Stimulated activated naive B cell treated with anti-CD40 and anti-IgM and Interleukin-4, amounts not matched to agents 10 μg/mL and 1 μg/mL and 100 μg/mL, for 72 hours (primary cell): ENCODE results near the gene LGR4.

Experiments
- ATAC-seq, 2 donors: fragments of 150-1000 bp; cut with Tn5 transposase; replicated peaks; 2 replicates each; pipeline ENCODE4 v1.10.0; 2021; ENCODE audit warnings: moderate library complexity in 1 of 2
- DNase-seq: peaks from one replicate; pipeline ENCODE4 v3.0.0; 2021
- H3K27ac Mint-ChIP-seq: one replicate; pipeline ENCODE4 v1.8.0; 2022; ENCODE audit warnings: mild to moderate bottlenecking, mixed read lengths
- H3K27me3 Mint-ChIP-seq, 2 donors: one replicate each; pipeline ENCODE4 v1.8.0; 2022; ENCODE audit warnings: mixed read lengths in 2 of 2
- H3K36me3 Mint-ChIP-seq, 2 donors: one replicate each; pipeline ENCODE4 v1.8.0; 2022; ENCODE audit warnings: mixed read lengths in 2 of 2, mild to moderate bottlenecking in 1 of 2
- H3K4me1 Mint-ChIP-seq, 2 donors: one replicate each; pipeline ENCODE4 v1.8.0; 2022; ENCODE audit warnings: mixed read lengths in 2 of 2, mild to moderate bottlenecking in 1 of 2
- H3K4me3 Mint-ChIP-seq, 2 donors: one replicate each; pipeline ENCODE4 v1.8.0; 2022; ENCODE audit warnings: mild to moderate bottlenecking in 2 of 2, mixed read lengths in 2 of 2, moderate library complexity in 1 of 2
- H3K9me3 Mint-ChIP-seq, 2 donors: one replicate each; pipeline ENCODE4 v1.8.0; 2022; ENCODE audit warnings: mixed read lengths in 2 of 2, mild to moderate bottlenecking in 1 of 2

The LGR4 gene

GRCh38 chr11:27401833-27402316, 70.7 kb downstream of the LGR4 start:
- H3K27me3 Mint-ChIP-seq: no peaks in the 10 kb centered on the region
- no peaks in the 10 kb centered on the region for H3K36me3 Mint-ChIP-seq
- no peak for ATAC-seq
- no peak overlapping the region for H3K27ac Mint-ChIP-seq
- no peaks in the 10 kb centered on the region for H3K4me1 Mint-ChIP-seq
- H3K4me3 Mint-ChIP-seq: no peak overlapping the region
- DNase-seq: no peak
- no peaks in the 10 kb centered on the region for H3K9me3 Mint-ChIP-seq

DNA sequence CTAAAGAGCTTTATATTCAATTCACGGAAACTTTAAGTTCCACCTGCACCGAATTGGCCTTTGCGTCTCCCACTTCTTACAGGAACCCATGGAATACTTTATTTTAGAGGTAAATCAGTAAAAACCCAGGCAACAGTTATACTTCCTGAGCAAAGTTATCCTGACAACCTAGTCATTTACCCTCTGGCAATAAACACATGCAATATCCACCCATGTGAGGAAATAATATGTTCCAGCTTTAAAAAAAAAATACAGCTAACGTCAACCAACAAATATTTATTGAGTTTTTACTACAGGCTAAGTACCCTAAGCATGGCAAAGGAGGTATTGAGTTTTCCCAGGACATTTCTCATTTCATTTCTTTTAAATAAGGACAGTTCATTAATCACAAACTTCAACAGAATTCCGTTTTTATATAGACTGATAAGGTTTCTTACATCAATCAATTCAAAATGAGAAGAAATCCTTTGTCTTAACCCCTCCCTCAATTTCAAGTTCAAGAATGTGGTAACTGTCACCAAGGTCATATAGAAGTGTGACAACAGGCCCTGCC, 71.2 kb downstream of the LGR4 start:
- Mint-ChIP-seq H3K4me3 (no peak overlapping the region), H3K4me1 (no peaks in the 10 kb centered on the region), H3K9me3 (no peaks in the 10 kb centered on the region), H3K27ac (no peak overlapping the region), H3K27me3 (no peaks in the 10 kb centered on the region), H3K36me3 (no peaks in the 10 kb centered on the region)
- no peak for DNase-seq
- no peak for ATAC-seq

- Mint-ChIP-seq H3K27me3 (no peaks in the 10 kb centered on the region), H3K4me1 (no peaks in the 10 kb centered on the region), H3K36me3 (no peaks in the 10 kb centered on the region), H3K4me3 (no peak overlapping the region), H3K27ac (no peak overlapping the region), H3K9me3 (no peaks in the 10 kb centered on the region)
- no peak for DNase-seq
- no peak for ATAC-seq
Measured at GRCh38 chr11:27398400-27398770, 74.2 kb downstream of the LGR4 start.

DNA sequence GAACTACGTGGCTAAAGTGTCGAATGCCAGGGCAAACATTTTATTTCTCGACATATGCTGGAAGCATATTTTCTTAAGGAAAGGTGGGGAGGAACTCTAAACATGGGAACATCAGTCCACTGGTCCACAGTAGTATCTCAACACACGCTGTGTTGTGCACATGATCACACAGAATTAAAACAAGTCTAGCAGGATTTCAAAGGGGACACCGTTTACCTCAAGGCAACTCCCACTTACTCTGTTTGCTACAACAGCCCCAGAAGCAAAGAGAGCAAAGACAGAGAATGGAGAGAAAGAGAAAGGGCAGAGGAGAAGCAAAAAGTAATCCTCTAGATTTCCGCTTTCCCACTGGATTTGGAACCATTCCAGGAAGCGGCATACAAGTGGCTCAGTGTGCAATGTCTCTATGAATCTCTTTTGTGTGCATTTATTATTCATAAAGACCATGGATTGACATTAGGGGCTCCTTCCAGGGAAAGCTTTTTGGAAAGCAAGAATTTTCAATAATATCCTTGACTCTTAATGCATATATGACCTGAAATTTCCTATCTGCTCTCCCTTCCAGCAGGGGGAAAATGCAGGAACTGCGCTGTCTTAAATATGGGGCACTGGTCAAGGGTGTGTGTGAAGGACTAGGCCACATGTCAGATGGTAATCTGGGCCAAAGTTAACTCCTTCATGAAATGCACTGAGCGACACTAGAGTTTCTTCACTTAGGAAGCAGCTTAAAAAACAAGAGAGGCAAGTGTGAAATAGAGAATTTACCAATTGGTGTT, 74.8 kb downstream of the LGR4 start:
- H3K27me3 Mint-ChIP-seq: no peaks in the 10 kb centered on the region
- H3K9me3 Mint-ChIP-seq: no peaks in the 10 kb centered on the region
- H3K36me3 Mint-ChIP-seq: no peaks in the 10 kb centered on the region
- no peak overlapping the region for H3K4me3 Mint-ChIP-seq
- no peak overlapping the region for H3K27ac Mint-ChIP-seq
- no peak for ATAC-seq
- no peaks in the 10 kb centered on the region for H3K4me1 Mint-ChIP-seq
- DNase-seq: no peak

DNA sequence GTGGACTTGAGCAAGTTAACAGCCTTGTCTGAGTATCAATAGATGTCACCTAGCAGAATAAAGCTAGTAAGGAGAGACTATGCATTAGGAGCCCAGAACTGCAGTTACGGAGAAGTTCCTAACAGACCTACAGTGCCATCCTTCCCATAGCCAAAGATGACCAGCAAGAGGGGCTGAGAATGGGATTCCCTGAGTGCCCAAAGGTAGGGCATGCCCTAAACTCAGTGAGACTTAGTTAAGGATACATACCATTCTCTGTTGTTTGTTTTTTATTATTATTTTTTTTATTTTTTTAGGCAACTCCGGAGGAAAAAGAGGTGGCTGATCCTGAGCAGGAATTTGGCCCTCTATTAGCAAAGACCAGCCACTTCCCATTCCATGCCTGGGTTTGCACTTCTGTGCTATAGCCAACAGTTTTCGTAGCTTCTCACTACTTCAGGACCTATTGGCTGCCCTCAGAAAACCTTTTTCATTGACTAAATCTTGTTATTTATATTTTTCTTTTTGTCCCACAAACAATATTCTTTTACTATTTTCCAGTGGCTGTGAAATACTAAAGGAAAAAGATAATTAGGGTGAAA, 76.2 kb downstream of the LGR4 start:
- no peaks in the 10 kb centered on the region for H3K36me3 Mint-ChIP-seq
- DNase-seq: no peak
- no peak overlapping the region for H3K4me3 Mint-ChIP-seq
- no peaks in the 10 kb centered on the region for H3K27me3 Mint-ChIP-seq
- ATAC-seq: no peak
- no peak overlapping the region for H3K27ac Mint-ChIP-seq
- H3K4me1 Mint-ChIP-seq: no peaks in the 10 kb centered on the region
- H3K9me3 Mint-ChIP-seq: no peaks in the 10 kb centered on the region

DNA sequence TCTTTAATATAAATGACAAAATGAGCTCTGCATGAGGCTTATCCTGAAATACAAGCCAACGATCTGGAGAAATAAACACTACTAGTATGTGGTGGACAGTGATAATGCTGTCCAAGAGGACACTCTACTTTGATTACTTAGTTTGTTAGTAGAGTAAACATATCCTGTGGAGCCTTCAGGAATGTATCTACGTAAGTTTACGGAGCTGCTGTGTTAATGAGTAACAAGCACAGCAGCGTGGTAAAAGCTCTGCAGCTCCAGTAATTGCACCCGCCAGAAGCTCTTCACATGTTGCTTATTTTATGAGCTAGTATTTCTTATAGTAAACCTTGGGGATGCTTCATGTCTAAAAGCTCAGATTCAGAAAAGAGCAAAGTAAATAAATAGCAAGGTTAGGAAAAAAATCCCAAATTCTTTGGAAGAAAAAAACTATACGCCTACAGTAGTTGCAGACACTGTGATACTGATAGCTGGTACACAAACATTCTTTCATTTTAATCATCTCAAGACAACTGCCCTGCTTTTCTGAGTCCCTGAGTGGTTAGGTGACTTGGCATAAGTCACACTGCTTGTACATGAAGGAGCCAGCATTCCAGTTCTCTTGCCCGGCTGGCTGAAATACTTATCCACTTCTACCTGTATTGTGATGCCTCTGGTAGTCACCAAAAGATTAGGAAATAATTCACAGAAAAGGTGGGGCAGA, 76.9 kb downstream of the LGR4 start:
- no peaks in the 10 kb centered on the region for H3K4me1 Mint-ChIP-seq
- H3K36me3 Mint-ChIP-seq: no peaks in the 10 kb centered on the region
- no peak overlapping the region for H3K4me3 Mint-ChIP-seq
- no peak overlapping the region for H3K27ac Mint-ChIP-seq
- no peaks in the 10 kb centered on the region for H3K27me3 Mint-ChIP-seq
- H3K9me3 Mint-ChIP-seq: no peaks in the 10 kb centered on the region
- no peak for ATAC-seq
- no peak for DNase-seq

GRCh38 chr11:27394781-27395228, 77.8 kb downstream of the LGR4 start:
- H3K4me3 Mint-ChIP-seq: no peak overlapping the region
- DNase-seq (no peak), ATAC-seq (no peak)
- no peaks in the 10 kb centered on the region for H3K4me1 Mint-ChIP-seq
- no peaks in the 10 kb centered on the region for H3K36me3 Mint-ChIP-seq
- no peaks in the 10 kb centered on the region for H3K27me3 Mint-ChIP-seq
- H3K27ac Mint-ChIP-seq: no peak overlapping the region
- H3K9me3 Mint-ChIP-seq: no peaks in the 10 kb centered on the region

DNA sequence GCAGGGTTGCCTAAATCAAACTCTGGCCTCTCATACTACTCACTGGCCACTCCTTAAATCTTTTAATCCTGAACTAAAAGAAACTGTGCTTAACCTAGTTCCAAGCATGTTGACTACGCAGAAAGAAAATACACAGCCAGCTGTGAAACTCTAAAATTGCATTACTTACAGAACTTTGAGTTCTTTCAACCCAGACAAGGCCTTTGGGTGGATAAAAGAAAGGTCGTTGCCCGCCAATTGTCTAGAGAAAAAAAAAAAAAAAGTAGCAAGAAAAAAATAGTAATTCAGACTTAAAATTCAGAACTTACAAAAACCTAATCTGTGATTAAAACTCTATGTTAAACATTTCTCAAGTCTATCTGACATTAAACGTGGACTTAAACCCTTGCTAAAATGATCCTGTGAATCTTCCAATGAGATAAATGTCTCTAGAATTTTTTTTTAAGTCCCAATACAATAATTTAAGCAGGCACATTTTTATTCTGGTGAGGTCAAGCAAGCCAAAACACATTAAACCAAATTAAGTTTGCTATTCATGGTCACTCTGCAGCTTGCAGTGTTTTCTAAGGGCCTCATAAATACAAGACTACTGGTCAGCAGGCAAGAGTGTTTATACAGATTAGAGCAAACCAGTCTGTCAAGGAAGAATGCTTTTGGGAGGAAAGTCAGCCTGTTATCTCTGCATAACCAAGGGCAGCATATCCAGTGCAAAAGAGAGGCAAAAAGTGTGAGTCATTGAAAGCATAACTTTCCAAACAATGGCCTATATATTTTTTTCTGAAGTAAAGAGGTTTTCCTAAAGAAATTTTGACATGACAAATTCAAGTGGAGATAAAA, 80.1 kb downstream of the LGR4 start:
- DNase-seq (no peak), ATAC-seq (no peak)
- no peak overlapping the region for H3K4me3 Mint-ChIP-seq
- H3K27me3 Mint-ChIP-seq: no peaks in the 10 kb centered on the region
- no peaks in the 10 kb centered on the region for H3K36me3 Mint-ChIP-seq
- H3K9me3 Mint-ChIP-seq: no peaks in the 10 kb centered on the region
- H3K27ac Mint-ChIP-seq: no peak overlapping the region
- H3K4me1 Mint-ChIP-seq: no peaks in the 10 kb centered on the region

DNA sequence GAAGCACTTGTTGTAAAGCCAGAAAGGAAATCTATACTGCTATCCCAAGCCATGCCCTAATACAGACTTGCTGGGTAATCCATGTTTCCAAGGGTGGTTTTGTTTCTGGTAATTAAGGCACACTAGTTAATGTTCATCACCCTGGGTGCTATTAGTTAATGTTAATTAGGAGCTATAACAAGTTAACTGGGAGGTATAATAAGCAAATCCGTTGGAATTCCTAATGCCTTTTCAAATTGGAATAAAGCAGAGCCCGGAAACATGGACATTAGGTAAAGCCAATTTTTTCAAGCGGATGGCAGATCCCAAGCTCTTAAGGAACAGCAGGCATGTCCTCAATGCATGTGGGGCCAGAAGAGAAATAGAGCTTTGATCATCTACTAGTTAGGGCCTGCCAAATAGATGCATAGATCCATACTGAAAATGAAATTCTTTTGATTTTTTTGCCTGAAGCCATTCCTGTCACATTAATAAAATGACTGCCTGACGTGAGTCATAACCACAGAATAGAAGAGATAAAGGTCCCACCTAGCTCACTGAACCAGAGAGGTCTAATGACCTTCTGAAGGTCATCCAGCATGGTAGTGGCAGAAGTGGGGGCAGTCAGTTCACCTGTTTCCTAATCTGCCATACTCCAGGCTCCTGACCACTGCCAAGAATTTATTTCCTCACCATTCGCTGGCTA, 81.1 kb downstream of the LGR4 start:
- H3K4me3 Mint-ChIP-seq: no peak overlapping the region
- H3K4me1 Mint-ChIP-seq: no peaks in the 10 kb centered on the region
- no peaks in the 10 kb centered on the region for H3K27me3 Mint-ChIP-seq
- no peak for DNase-seq
- H3K9me3 Mint-ChIP-seq: no peaks in the 10 kb centered on the region
- no peaks in the 10 kb centered on the region for H3K36me3 Mint-ChIP-seq
- H3K27ac Mint-ChIP-seq: no peak overlapping the region
- no peak for ATAC-seq

- Mint-ChIP-seq H3K27me3 (no peaks in the 10 kb centered on the region), H3K4me3 (no peak overlapping the region), H3K4me1 (no peaks in the 10 kb centered on the region), H3K9me3 (no peaks in the 10 kb centered on the region), H3K36me3 (no peaks in the 10 kb centered on the region), H3K27ac (no peak overlapping the region)
- DNase-seq (no peak), ATAC-seq (no peak)
Measured at GRCh38 chr11:27390318-27391295, 82.0 kb downstream of the LGR4 start.

- H3K4me1 Mint-ChIP-seq: no peaks in the 10 kb centered on the region
- no peak overlapping the region for H3K4me3 Mint-ChIP-seq
- ATAC-seq (no peak), DNase-seq (no peak)
- no peak overlapping the region for H3K27ac Mint-ChIP-seq
- H3K27me3 Mint-ChIP-seq: no peaks in the 10 kb centered on the region
- no peaks in the 10 kb centered on the region for H3K36me3 Mint-ChIP-seq
- H3K9me3 Mint-ChIP-seq: no peaks in the 10 kb centered on the region
Measured at GRCh38 chr11:27388869-27389268, 83.7 kb downstream of the LGR4 start.

- Mint-ChIP-seq H3K9me3 (no peaks in the 10 kb centered on the region), H3K27me3 (no peaks in the 10 kb centered on the region), H3K4me3 (no peak overlapping the region), H3K4me1 (no peaks in the 10 kb centered on the region), H3K27ac (no peak overlapping the region), H3K36me3 (no peaks in the 10 kb centered on the region)
- ATAC-seq (no peak), DNase-seq (no peak)
Measured at GRCh38 chr11:27388001-27388400, 84.6 kb downstream of the LGR4 start.

DNA sequence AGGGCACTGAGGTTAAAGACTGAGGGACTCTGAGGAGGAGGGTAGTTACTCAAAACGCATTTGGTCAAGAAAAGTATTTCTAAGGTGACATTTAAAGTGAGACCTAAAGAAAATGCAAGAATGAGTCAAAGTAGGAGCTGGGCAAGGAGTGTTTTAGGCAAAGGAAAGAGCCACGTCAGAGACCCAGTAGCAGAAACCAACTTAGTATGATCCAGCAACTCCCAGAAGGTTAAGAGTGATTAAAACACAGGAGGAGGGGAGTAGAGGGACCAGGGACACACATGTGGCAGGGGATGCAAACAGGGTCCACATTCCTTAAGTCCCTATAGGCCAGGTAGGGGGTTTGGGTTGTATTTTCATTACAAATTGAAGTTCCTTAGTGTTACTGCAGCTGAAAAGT, 85.2 kb downstream of the LGR4 start:
- H3K4me1 Mint-ChIP-seq: no peaks in the 10 kb centered on the region
- H3K9me3 Mint-ChIP-seq: no peaks in the 10 kb centered on the region
- no peak overlapping the region for H3K4me3 Mint-ChIP-seq
- no peak for ATAC-seq
- no peaks in the 10 kb centered on the region for H3K36me3 Mint-ChIP-seq
- DNase-seq: no peak
- no peak overlapping the region for H3K27ac Mint-ChIP-seq
- no peaks in the 10 kb centered on the region for H3K27me3 Mint-ChIP-seq
